ENCODE measurements around the gene PTPN2.

DNA sequence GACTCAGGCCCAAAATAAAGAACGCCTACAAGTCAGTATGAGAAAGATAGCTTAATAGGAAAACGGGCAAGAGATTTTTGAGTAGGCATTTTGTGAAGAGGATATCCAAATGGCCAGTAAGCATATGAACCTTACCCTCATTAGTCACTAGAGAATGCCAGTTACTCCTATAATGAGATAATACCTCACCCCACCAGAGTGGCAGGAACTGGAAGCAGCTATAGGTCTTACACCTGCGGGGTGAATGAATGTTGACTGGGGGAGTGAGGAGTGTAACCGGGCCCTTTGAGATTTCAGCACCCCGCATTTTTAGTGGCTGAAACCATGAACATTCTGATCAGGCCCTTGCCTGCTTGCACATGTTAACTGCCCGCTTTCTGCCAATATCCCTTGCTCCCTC, 7.5 kb upstream of the PTPN2 start:
- TF ChIP-seq, protein P1, sequence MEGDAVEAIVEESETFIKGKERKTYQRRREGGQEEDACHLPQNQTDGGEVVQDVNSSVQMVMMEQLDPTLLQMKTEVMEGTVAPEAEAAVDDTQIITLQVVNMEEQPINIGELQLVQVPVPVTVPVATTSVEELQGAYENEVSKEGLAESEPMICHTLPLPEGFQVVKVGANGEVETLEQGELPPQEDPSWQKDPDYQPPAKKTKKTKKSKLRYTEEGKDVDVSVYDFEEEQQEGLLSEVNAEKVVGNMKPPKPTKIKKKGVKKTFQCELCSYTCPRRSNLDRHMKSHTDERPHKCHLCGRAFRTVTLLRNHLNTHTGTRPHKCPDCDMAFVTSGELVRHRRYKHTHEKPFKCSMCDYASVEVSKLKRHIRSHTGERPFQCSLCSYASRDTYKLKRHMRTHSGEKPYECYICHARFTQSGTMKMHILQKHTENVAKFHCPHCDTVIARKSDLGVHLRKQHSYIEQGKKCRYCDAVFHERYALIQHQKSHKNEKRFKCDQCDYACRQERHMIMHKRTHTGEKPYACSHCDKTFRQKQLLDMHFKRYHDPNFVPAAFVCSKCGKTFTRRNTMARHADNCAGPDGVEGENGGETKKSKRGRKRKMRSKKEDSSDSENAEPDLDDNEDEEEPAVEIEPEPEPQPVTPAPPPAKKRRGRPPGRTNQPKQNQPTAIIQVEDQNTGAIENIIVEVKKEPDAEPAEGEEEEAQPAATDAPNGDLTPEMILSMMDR (IDR thresholded peaks at IDR 0.05) = no peak
- TF ChIP-seq EZH2 (IDR thresholded peaks at IDR 0.05; ENCODE audit: borderline replicate concordance, insufficient read depth, low read depth, low read length, poor library complexity, severe bottlenecking) = no peak

Data from B cell (primary cell).